Erythroblast (primary cell): ENCODE measurements around the gene EGFR.

Source experiments
- GATA1 ChIP-seq: IDR thresholded peaks from 2 replicates; pipeline ENCODE4 v1.6.1; 2011; ENCODE audit warnings: low read depth, mild to moderate bottlenecking, control low read depth, low read length, moderate library complexity
- POLR2A ChIP-seq: IDR thresholded peaks from 2 replicates; pipeline ENCODE4 v1.6.1; 2011; ENCODE audit warnings: mild to moderate bottlenecking, low read length

DNA sequence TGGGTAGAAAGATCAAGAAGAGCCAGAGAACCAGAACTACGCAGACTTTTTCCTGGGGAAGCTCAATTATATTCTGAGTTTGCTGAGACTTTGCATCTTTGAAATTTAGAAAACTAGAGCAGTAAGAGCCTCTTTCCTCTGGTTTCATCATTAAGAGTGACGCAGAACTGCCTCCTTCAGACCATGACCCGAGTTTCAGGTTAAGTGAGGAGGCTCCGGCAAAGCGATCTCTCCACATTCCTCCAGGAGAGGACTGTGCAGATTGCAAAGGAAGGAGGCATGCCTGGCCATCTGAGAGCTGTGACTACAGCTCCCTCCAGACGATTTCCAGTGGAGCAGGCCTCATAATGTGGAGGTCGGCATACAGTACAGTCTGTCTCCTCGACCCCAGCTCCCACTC lies 230.5 kb downstream of the EGFR start:
- TF ChIP-seq POLR2A (no peak), GATA1 (no peak)
